AG09309 (cell line): ENCODE measurements around the gene SOX6.

ENCODE experiments used
- DNase-seq: peaks from one replicate; pipeline ENCODE4 v3.0.0-alpha.2; 2010; ENCODE audit warnings: low read depth
- H3K4me3 ChIP-seq: 2 replicates; pipeline ENCODE4 v1.5.1; 2011; ENCODE audit warnings: mild to moderate bottlenecking, low read depth, low read length, moderate library complexity; ENCODE audit not compliant: control insufficient read depth
- CTCF ChIP-seq: IDR thresholded peaks from 2 replicates; pipeline ENCODE4 v1.5.1; 2011; ENCODE audit warnings: mild to moderate bottlenecking, low read depth, low read length, inconsistent platforms; ENCODE audit not compliant: insufficient read depth, control insufficient read depth; ENCODE audit errors: missing control alignments

Gene SOX6

DNA sequence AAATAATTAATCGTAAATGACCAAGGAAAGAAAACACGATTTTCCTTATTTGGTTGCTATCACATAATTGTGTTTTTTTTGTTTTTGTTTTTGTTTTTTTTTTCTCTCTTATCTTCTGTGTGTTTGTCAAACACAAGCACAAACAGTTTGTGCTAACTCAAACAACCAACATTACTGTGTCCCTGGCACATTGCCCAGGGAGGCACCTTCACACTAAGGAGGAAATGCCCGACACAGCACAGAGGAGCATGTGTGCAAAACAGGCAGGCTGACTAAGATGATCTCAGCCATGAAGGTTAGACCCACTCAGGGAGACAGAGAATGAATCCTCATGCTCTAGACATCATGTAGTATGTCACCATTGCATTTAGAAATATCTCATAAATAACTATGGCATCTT, 130.1 kb downstream of the SOX6 start:
- DNase-seq: no peak
- no peak overlapping the region for H3K4me3 ChIP-seq
- TF ChIP-seq CTCF: no peak

DNA sequence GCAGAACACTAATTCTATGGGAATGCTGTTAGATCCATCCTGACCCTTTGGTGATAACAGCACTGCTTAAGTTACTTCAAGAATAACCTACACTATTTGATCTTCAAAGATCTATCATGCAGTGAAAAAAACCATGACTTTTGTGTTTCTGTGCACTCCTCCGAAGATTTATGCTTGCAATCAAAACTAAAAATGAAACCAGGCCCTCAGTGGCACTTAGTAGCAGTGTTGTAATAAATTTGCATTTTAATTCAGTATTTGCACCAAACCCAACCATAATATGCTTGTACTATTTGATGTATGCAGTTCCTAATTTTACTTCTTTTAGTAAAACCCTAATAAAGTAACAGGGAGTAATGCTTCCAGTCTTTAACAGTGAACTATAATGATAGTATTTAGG, 130.7 kb downstream of the SOX6 start:
- TF ChIP-seq CTCF: no peak
- no peak overlapping the region for H3K4me3 ChIP-seq
- DNase-seq: no peak

DNA sequence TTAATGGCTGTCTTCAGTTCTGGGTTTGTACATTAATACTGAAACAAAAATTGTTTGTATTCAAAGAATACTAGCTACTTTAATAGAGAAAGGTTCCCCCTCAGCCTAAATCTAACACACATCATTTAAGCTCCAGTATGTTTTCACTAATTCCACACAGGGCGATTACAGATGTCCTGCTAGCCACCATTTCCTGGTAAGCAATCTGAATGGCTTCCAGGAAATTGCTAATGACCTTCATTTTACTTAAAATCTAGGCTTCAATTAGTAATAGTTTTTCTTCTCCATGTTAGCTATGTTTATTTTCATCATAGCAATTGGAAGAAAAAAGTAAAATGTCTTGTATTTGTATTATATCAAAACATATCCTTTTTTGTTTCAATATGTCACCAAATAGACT, 132.8 kb downstream of the SOX6 start:
- no peak overlapping the region for H3K4me3 ChIP-seq
- no peak for DNase-seq
- no peak for TF ChIP-seq CTCF

DNA sequence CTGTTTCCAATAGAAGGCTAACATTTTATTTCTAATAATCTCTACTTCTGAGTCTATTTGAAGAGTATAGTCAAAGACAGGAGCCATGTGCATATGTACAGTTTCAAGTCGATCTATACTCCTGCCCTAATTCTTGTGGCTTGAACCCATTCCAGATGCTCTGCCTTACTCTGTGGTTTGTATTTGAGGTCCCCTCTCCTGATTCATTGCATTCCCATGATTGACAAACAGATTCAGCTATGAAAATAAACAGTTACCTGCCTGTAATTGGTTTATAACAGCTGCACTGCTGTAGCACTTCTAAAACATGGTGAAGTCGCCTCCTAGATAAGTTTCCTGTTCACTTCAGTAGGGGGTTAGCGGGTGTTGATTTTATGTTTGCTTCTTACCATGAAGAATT, 138.7 kb downstream of the SOX6 start:
- H3K4me3 ChIP-seq: no peak overlapping the region
- no peak for DNase-seq
- no peak for TF ChIP-seq CTCF

DNA sequence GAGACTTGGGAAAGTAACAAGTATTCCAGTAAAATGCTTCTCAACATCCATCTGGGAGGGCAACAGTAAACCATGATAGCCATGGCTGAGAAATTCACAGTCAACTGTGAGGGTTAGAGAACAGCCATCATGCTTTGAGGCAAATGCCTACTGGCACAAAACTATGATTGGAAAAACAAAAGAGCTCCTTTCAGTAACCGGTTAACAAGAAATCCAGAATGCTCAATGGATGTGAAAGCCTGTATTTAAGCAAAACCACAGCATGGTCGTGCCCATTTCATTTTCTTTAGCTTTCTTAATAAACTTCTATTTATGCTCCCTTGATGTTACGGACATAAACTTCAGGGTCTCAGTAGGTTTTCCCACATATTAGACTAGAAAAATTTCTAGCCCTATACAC, 139.5 kb downstream of the SOX6 start:
- no peak for DNase-seq
- no peak overlapping the region for H3K4me3 ChIP-seq
- no peak for TF ChIP-seq CTCF

GRCh38 chr11:16215352-16215751, 141.0 kb downstream of the SOX6 start:
- no peak for TF ChIP-seq CTCF

GRCh38 chr11:16211407-16211806, 144.9 kb downstream of the SOX6 start:
- DNase-seq: no peak
- no peak overlapping the region for H3K4me3 ChIP-seq
- TF ChIP-seq CTCF: no peak

More at GRCh38 chr11:16215352-16215751, 141.0 kb downstream of the SOX6 start:
- DNase-seq: no peak
- H3K4me3 ChIP-seq: no peak overlapping the region
